Astrocyte of the cerebellum (primary cell): ENCODE results near the gene TNFSF13B.

Experiments
- DNase-seq: peaks from one replicate; pipeline ENCODE4 v3.0.0-alpha.2; 2011; ENCODE audit warnings: low read depth
- H3K4me3 ChIP-seq: 2 replicates; pipeline ENCODE4 v1.5.1; 2011; ENCODE audit warnings: mild to moderate bottlenecking, low read depth, low read length, moderate library complexity
- CTCF ChIP-seq: IDR thresholded peaks from 2 replicates; pipeline ENCODE4 v1.5.1; 2012; ENCODE audit warnings: low read length, low read depth, moderate library complexity, mild to moderate bottlenecking; ENCODE audit errors: missing control alignments
- in situ Hi-C: cut with HindIII; loops from 2 replicates; pipeline ENCODE4 v1.10.0; 2017; ENCODE audit warnings: low sequenced_read_pairs

TNFSF13B gene

GRCh38 chr13:108268466-108269112, 929 bp upstream of the TNFSF13B start:
- in situ Hi-C loops = no loop called here
- DNase-seq = no peak
- no peak overlapping the region for H3K4me3 ChIP-seq
- no peak for TF ChIP-seq CTCF

- in situ Hi-C loops = loop anchor here (10.0 kb wide), 1 partner anchor 64 kb away; no protein-coding TSS in a partner anchor
- DNase-seq = no peak
- TF ChIP-seq CTCF = no peak
Observed at GRCh38 chr13:108270442-108270841, 924 bp downstream of the TNFSF13B start.

GRCh38 chr13:108272333-108272732, 2.8 kb downstream of the TNFSF13B start:
- in situ Hi-C loops = loop anchor here (10.0 kb wide), 1 partner anchor 62 kb away; no protein-coding TSS in a partner anchor
- H3K4me3 ChIP-seq = no peak overlapping the region
- no peak for DNase-seq
- no peak for TF ChIP-seq CTCF

More at GRCh38 chr13:108270442-108270841, 924 bp downstream of the TNFSF13B start:
- H3K4me3 ChIP-seq = no peak overlapping the region

- in situ Hi-C loops = loop anchor here (10.0 kb wide), 1 partner anchor 61 kb away; no protein-coding TSS in a partner anchor
- TF ChIP-seq CTCF = no peak
- DNase-seq = no peak
- no peak overlapping the region for H3K4me3 ChIP-seq
Observed at GRCh38 chr13:108273429-108274118, 4.1 kb downstream of the TNFSF13B start.

GRCh38 chr13:108274718-108275117, 5.2 kb downstream of the TNFSF13B start:
- DNase-seq = no peak
- in situ Hi-C loops = loop anchor here (10.0 kb wide), 1 partner anchor 60 kb away; no protein-coding TSS in a partner anchor
- no peak overlapping the region for H3K4me3 ChIP-seq
- TF ChIP-seq CTCF = no peak

GRCh38 chr13:108276060-108276459, 6.5 kb downstream of the TNFSF13B start:
- H3K4me3 ChIP-seq = no peak overlapping the region
- DNase-seq = no peak
- TF ChIP-seq CTCF = no peak
- in situ Hi-C loops = loop anchor here (10.0 kb wide), 1 partner anchor 59 kb away; no protein-coding TSS in a partner anchor
